GM19193 (cell line): ENCODE data around the gene KCNG4.

Experiments used
- POLR2A ChIP-seq: IDR thresholded peaks from 4 replicates; pipeline ENCODE4 v1.6.1; 2011; ENCODE audit not compliant: insufficient read depth, insufficient read length; ENCODE audit errors: extremely low read depth

The KCNG4 gene

GRCh38 chr16:84239909-84240308 lies at the start of gene KCNG4:
Gene KCNG4 (minus strand): TSS chr16:84240012. CDS start chr16:84237485, 2,527 bp downstream.
- no peak for TF ChIP-seq POLR2A

- TF ChIP-seq POLR2A = no peak
These were observed 49.1 kb upstream of the KCNG4 start for GRCh38 chr16:84288902-84289301.

- no peak for TF ChIP-seq POLR2A
These were observed 46.9 kb upstream of the KCNG4 start for GRCh38 chr16:84286578-84287240.

- TF ChIP-seq POLR2A = no peak
These were observed 44.4 kb upstream of the KCNG4 start for GRCh38 chr16:84284154-84284722.

- TF ChIP-seq POLR2A = no peak
These were observed 43.7 kb upstream of the KCNG4 start for GRCh38 chr16:84283314-84284153.

- TF ChIP-seq POLR2A = no peak
These were observed 42.7 kb upstream of the KCNG4 start for GRCh38 chr16:84282533-84282932.

GRCh38 chr16:84281074-84281473 lies 41.3 kb upstream of the KCNG4 start:
- no peak for TF ChIP-seq POLR2A

- TF ChIP-seq POLR2A = no peak
These were observed 40.1 kb upstream of the KCNG4 start for GRCh38 chr16:84279881-84280280.

- no peak for TF ChIP-seq POLR2A
These were observed 39.2 kb upstream of the KCNG4 start for GRCh38 chr16:84278968-84279367.

- no peak for TF ChIP-seq POLR2A
These were observed 38.5 kb upstream of the KCNG4 start for GRCh38 chr16:84278333-84278732.

GRCh38 chr16:84277244-84277823 lies 37.5 kb upstream of the KCNG4 start:
- TF ChIP-seq POLR2A = no peak

GRCh38 chr16:84275585-84276151 lies 35.9 kb upstream of the KCNG4 start:
- TF ChIP-seq POLR2A = no peak

- no peak for TF ChIP-seq POLR2A
These were observed 34.7 kb upstream of the KCNG4 start for GRCh38 chr16:84274515-84274914.

GRCh38 chr16:84272740-84273320 lies 33.0 kb upstream of the KCNG4 start:
- TF ChIP-seq POLR2A = no peak

- TF ChIP-seq POLR2A = no peak
These were observed 32.1 kb upstream of the KCNG4 start for GRCh38 chr16:84271866-84272265.
